HuH-7 (cell line): ENCODE results near the gene ABCC4.
"Not testable (repeated sequence)": the region's sequence is repeated elsewhere in the genome, so short reads cannot be mapped to it uniquely, and the experiment has no call there.

Experiments
- DNase-seq: peaks from one replicate; pipeline ENCODE4 v3.0.0; 2011; ENCODE audit warnings: low spot score

ABCC4 gene

GRCh38 chr13:95195146-95195545 lies 106.1 kb downstream of the ABCC4 start:
- no peak for DNase-seq

DNA sequence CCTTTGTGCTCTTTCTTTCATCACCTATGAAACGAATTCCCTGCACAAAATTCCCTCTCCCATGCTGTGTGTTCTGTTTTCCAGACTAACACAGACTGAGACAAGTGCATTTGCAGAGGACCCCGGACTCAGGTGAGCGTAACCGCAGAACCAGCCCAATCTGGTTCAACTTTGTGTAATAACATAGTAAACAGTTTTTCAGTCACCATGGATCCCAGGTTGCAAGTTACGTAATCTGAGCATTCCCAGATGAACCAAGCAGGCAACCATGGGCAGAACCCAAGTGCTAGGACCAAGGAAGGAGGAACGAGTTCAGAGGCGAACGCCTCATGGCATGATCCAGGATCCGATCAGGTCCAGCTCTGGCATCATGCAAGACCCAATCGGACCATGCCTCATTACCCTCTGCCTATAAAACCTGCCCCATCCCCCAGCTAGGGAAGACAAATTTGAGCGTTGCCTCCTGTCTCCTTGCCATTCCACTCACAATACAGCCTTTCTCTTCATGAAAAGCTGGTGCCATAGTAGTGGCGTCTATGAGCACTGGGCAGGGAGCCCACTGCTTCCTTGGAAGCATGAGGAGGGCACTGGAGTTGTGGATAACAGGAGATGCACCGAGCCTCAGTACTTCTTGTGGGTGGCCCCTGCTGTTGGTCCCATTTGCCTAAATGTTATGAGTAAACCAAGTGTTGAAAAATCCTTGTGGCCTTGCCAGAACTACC lies 107.6 kb downstream of the ABCC4 start:
- no peak for DNase-seq

DNA sequence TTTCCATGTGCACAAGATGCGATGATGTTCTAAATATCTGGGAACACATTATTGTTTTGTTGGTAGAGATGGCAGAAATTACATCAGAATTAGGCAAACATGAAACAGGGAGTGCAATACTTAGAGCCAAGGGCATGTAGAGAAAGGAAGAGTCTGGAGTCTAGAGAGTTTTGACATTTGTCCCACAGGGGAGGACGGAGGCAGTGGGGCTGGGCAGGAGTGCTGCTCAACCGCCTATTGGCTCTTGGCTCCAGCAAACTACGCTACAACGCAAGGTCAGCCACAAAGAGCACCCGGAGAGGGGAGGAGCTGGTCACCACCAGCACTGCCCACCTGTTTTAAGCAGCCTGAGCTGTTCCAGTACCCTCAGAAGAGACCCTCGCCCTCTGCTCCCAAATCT lies 108.3 kb downstream of the ABCC4 start:
- no peak for DNase-seq

- DNase-seq: not testable (repeated sequence)
These were observed 108.7 kb downstream of the ABCC4 start for GRCh38 chr13:95192564-95192945.

DNA sequence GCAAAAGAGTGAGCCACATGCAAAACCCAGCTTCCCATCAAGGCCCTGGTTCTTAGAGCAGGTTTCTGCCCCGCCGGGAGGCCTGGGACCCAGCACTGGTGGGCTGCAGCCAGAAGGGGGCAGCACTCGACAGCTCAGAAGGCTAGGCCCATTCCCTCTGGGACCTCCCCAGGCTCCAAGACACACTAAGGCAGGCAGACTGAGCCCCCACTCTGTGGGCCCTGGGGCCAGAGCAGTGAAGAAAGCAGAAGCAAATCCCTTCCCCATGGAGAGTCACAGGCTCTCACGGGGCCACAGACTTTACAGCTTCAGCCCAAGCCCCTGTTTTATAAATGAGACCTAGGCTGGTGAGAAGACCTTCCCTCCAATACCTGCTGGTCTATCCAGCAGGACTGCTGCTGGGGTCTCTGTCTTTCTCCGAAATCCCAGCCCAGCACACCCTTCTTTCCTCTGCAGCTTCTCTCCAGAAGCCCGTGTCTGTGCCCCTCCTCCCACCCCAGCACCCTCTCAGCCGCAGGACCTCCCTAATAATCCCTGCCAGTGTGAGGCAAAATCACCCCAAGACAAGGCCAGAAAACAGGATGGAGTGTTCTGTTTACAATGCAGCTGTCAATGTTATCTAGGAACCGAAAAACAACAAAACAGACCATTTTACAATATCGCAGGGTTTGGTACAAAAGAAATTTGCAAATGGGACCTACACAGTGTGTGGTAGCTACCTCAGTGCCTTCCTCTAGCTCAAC lies 109.3 kb downstream of the ABCC4 start:
- DNase-seq: peak; percentile 36

- no peak for DNase-seq
These were observed 113.1 kb downstream of the ABCC4 start for GRCh38 chr13:95188128-95188527.

DNA sequence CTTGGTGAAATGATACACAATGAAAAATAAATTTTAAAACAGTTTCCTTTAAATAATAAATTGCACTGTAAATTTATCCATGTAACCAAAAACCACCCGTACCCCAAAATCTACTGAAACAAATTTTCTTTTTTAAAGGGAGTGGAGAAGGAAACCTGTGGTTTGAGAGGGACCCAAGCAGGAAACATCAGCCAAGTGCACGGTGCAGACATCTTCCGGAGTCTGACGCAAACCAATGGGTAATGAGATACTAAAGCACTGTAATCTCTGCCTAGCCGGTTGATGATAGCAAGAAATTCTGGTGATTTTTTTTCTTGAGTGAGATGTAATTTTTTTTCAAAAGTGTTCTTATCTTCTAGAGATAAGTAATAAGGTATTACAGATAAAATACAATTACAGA lies 115.4 kb downstream of the ABCC4 start:
- no peak for DNase-seq

DNA sequence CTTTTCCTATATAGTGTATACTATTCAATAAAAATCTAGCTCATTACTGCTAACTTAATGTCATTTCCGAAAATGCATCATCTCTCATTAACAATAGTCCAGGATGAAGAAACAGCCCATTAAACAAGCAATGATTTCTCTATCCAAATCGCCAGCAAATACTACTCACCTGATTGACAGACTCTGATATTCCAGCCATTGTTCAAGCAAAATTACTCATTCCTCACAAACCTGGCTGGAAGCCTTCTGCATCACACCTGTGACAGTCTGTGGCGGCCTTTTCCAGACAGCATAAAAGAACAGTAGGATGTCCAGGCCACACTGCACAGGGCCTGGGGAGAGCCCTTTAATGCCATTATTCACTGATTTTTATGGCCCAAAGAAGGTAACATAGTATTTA lies 115.9 kb downstream of the ABCC4 start:
- DNase-seq: no peak

DNA sequence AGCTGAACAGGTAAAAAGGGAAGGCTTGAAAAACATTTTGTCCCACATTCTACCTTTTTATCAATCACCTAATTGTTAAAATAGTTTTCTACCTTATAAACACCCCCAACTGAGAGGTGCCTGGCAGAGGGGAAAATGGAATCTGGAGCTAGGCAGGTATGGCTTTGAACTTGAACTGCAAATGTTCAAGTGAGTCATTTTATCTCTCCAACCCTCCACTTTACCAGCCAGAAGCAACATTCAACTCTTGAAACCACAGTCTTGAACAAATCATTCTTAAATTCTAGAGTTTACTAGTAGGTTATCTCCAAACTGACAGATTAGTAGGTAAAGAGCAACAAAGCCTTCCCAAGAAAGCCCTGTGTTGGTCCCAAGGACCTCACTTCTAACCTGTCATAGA lies 116.9 kb downstream of the ABCC4 start:
- DNase-seq: no peak

DNA sequence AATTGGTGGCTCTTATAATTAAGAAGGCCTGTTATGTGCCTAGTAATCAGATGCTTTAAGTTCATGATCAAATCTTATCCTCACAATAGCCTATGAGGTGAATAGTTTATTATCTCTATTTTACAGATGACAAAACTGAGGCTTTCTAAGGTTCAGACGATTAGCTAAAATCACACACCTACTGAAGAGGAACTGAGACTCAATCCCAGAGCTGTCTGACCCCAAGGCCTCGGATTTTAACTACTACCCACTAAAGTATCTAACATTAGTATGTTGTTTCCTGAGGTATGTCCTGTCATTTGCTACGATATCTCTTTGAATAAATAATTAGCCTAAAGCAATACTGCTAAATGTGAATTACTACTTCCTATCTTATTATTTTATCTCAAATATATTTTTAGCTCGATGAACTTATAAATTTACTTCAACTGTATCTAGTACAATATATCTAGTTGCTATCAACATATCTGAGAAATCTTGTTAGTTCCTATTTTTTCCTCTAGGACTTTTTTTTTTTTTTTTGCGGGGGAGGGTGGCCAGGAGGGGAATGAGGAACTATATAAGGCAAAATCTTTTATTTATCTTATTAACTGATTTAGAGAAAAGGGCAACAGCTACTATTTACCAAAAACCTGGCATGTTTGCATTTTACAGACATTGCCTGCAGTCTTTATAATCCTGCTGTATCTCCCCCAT lies 118.5 kb downstream of the ABCC4 start:
- DNase-seq: no peak

GRCh38 chr13:95181586-95181985 lies 119.7 kb downstream of the ABCC4 start:
- no peak for DNase-seq

DNA sequence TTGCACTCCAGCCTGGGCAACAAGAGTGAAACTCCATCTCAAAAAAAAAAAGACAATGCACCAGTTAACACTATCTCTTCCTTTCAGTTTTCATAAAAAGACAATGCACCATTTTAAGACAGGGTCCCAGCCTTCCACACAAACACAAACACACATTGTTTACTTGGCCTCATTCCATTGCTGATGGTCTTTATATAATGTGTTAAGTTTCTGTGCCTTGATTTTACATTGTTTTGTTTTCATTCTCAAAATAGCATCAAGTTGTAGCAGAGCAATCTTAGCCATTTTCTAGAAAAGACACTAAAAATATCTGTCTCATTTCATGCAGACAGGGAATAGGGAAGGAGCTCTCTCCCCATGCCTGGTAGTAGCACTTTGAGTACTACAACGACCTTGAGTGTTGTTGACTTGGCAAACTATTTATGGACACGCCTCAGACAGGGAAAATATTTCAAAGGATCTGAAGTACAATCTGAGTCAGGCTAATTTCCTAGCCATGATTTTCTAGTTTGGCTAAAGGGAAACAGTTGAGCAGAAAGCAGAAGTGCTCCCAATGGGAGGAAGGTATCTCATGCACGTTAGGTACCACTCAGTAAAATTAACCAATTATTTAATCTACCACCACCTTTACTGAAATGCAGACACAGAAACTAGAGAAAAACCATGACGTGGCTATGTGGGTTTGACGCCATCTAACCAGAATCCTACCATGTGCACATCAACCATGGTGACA lies 120.6 kb downstream of the ABCC4 start:
- no peak for DNase-seq

DNA sequence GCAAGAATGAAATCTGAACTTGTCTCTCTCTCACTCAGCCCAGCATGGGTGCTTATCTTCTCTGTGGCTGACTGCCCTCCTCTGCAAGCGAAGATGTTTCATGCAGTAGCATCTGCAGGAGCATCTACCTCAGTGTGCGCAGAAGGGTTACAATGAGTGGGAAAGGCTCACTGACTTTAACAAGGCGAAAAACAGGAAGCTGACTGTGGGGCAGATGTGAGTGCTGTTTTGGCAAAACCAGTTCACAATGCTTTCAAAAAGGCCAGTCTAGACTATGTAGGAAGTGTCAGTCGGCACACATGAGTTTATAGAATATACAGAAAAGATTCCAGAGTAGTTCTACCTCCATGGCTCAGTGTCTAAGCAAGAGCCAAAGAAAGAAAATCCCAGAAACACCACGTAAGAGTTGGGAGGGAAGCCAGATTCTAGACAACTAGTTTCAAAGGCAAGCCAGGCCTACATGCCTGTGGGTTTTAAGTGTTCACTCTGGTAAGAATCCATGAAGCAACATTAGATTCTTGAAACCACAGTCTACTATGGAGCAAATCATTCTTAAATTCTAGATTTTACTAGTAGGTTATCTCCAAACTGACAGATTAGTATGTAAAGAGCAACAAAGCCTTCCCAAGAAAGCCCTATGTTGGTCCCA lies 124.5 kb downstream of the ABCC4 start:
- DNase-seq: no peak

DNA sequence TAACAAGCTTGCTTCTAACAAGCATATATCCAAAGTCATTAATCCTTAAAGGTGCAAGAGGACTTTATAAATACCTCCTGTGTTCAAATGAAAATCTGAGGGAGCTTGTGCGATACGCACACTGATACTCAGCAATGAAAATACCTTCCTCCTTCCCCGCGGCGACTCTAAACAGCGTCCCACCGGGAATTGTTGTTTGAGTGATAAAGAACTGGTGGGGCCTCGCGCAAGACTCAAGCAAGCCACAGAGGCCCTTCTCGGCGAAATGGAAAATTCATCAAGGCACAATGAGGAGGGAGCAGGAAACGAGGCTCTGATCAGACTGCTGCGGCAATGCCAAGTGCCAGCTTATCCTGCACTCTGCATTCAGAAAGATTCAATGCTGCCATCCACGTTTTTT lies 126.7 kb downstream of the ABCC4 start:
- DNase-seq: no peak

GRCh38 chr13:95168191-95168590 lies 133.1 kb downstream of the ABCC4 start:
- no peak for DNase-seq

GRCh38 chr13:95167003-95167402 lies 134.2 kb downstream of the ABCC4 start:
- DNase-seq: not testable (repeated sequence)

- no peak for DNase-seq
These were observed 136.4 kb downstream of the ABCC4 start for GRCh38 chr13:95164830-95165229.

- DNase-seq: peak; percentile 4
These were observed 140.9 kb downstream of the ABCC4 start for GRCh38 chr13:95160112-95160906.

DNA sequence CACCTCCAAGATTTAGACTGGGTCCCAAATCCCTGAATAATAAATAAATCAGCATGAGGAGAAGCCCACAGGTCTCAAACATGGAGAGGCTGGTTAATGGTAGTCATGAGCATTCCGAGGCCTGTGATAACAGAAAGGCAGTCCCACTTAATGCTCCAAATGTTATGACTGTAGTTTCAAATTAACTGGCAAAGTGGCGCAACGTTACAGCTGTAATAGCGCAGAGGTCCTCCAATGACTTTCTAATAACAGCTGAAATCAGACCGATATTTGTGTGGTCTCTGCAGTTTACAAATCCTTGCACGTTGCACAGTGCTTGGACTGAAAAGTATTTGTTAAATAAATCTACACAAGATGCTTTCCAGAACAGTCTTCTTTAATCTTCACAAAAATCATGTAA lies 141.8 kb downstream of the ABCC4 start:
- DNase-seq: no peak

DNA sequence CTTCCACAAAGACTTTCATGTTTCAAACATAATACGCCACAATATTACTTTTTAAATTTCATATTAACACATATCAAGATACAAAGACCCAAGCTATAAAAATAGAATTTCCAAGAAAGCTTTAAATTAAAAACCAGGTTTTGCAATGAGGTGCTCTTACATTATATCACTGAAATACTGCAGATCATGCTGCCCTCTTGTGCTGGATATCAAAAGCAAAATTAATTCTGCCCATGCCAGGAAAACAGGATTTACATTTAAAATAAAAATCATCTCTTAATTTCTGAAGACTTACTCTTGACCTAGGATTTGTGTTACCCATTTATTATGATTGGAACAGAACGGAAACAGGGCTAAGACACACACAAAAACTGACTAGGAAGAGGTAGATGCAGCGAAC lies 145.0 kb downstream of the ABCC4 start:
- no peak for DNase-seq

DNA sequence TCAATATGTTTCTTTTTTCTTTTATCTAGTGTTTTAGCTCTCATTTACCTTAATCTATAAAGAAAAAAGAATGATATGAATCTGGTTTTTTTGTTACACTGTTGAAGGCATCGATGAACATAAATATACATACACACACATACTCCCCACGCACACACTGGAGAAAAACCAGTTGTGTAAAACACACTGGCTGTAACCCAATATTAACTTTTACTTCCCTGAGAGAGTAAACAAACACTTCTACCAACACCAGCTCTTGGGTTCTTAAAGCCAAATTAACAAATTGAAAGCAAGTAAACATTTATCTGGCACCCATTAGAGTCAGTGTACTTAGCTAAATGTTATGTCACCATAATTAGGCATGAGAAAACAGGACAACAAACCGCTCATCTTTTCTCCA lies 145.7 kb downstream of the ABCC4 start:
- no peak for DNase-seq
